Measurements from ENCODE around the gene AGBL1. TPM values are rescaled to one million over a fixed set of nuclear protein-coding genes. Genes with fewer than 3 reads are reported as not detected.
A peak's percentile ranks its signal among the peaks of the same experiment; 100 is the strongest.

The AGBL1 gene
- total and polyA plus RNA-seq, 8 donors: under 0.01 to 0.18 TPM; not detected in 6

- no peak for TF ChIP-seq POLR2A (IDR thresholded peaks at IDR 0.05)
- no peak for TF ChIP-seq CTCF (IDR thresholded peaks at IDR 0.05)
- TF ChIP-seq EP300 (IDR thresholded peaks at IDR 0.05): no peak
- TF ChIP-seq POLR2AphosphoS5 (IDR thresholded peaks at IDR 0.05): no peak
- Histone ChIP-seq H3K4me1 (no peaks in the 10 kb centered on the region), H3K27me3 (no peaks in the 10 kb centered on the region), H3K4me3 (no peak overlapping the region), H3K27ac (no peak overlapping the region), H3K36me3 (no peaks in the 10 kb centered on the region), H3K9me3 (no peaks in the 10 kb centered on the region)
- 69 to 87% (median 82%) methylated on average over 3 of the region's 3 CpGs for WGBS, 5 donors
- no peak for DNase-seq
- intact Hi-C loops (cut with DNase I; ENCODE audit: low total_unique reads): no loop called here
Measured at GRCh38 chr15:86615816-86616215, 536.1 kb downstream of the AGBL1 start.

GRCh38 chr15:86616771-86617170 lies 537.1 kb downstream of the AGBL1 start:
- 48 to 57% (median 50%) methylated on average over 1 of the region's 1 CpG for WGBS, 5 donors
- H3K36me3 ChIP-seq: no peaks in the 10 kb centered on the region

GRCh38 chr15:86620157-86620556 lies 540.5 kb downstream of the AGBL1 start:
- Histone ChIP-seq H3K4me3 (no peak overlapping the region), H3K9me3 (no peaks in the 10 kb centered on the region), H3K36me3 (no peaks in the 10 kb centered on the region), H3K27me3 (peaks cover 0 to 10% (median 0%) of the 10 kb centered on the region in 3 donors), H3K4me1 (peaks cover 0 to 8% (median 0%) of the 10 kb centered on the region in 4 donors), H3K27ac (no peak overlapping the region)
- TF ChIP-seq EP300 (IDR thresholded peaks at IDR 0.05) (no peak), CTCF (IDR thresholded peaks at IDR 0.05) (no peak), POLR2AphosphoS5 (IDR thresholded peaks at IDR 0.05) (no peak), POLR2A (IDR thresholded peaks at IDR 0.05) (no peak)
- intact Hi-C loops (cut with DNase I; ENCODE audit: low total_unique reads): no loop called here
- WGBS, 5 donors: 35 to 58% (median 43%) methylated on average over 5 of the region's 5 CpGs
- DNase-seq: no peak

More at GRCh38 chr15:86616771-86617170, 537.1 kb downstream of the AGBL1 start:
- DNase-seq: no peak
- H3K27ac ChIP-seq: no peak overlapping the region
- no peaks in the 10 kb centered on the region for H3K4me1 ChIP-seq
- H3K9me3 ChIP-seq: no peaks in the 10 kb centered on the region
- H3K27me3 ChIP-seq: no peaks in the 10 kb centered on the region
- no peak overlapping the region for H3K4me3 ChIP-seq
- intact Hi-C loops (cut with DNase I; ENCODE audit: low total_unique reads): no loop called here
- TF ChIP-seq CTCF (IDR thresholded peaks at IDR 0.05) (no peak), EP300 (IDR thresholded peaks at IDR 0.05) (no peak), POLR2A (IDR thresholded peaks at IDR 0.05) (no peak)

GRCh38 chr15:86620641-86621349 lies 541.1 kb downstream of the AGBL1 start:
- Histone ChIP-seq H3K27ac (no peak overlapping the region), H3K4me3 (no peak overlapping the region), H3K27me3 (peaks cover 0 to 10% (median 0%) of the 10 kb centered on the region in 3 donors), H3K9me3 (no peaks in the 10 kb centered on the region), H3K4me1 (peaks cover 0 to 8% (median 0%) of the 10 kb centered on the region in 4 donors), H3K36me3 (no peaks in the 10 kb centered on the region)
- DNase-seq: peak in 1 of 2 donors; percentile 11
- intact Hi-C loops (cut with DNase I; ENCODE audit: low total_unique reads): no loop called here
- TF ChIP-seq POLR2AphosphoS5 (IDR thresholded peaks at IDR 0.05) (no peak), CTCF (IDR thresholded peaks at IDR 0.05) (no peak), EP300 (IDR thresholded peaks at IDR 0.05) (no peak), POLR2A (IDR thresholded peaks at IDR 0.05) (no peak)
- 27 to 43% (median 34%) methylated on average over 8 of the region's 8 CpGs for WGBS, 5 donors
